ENCODE data around the gene STK17B. TPM values are rescaled to one million over a fixed set of nuclear protein-coding genes. Genes with fewer than 3 reads are reported as not detected.

STK17B gene
- total RNA-seq: 10 to 100 TPM in 2 of 4 donors, 1 to 10 TPM in 2; 3.6 to 21.1 (median 11.9) TPM

- peak; percentile 94 for ATAC-seq
- peak within 1 kb of the TSS; percentile 0 to 87 (median 79) for H3K27ac ChIP-seq
- no peaks in the 10 kb centered on the region for H3K36me3 ChIP-seq
- WGBS, 2 donors (ENCODE audit: low coverage in 1 of 2): 0% methylated on average over 3 to 4 of the region's 72 CpGs
- no peaks in the 10 kb centered on the region for H3K27me3 ChIP-seq
- TF ChIP-seq POLR2A (IDR thresholded peaks at IDR 0.05) (peak; percentile 75 to 80), POLR2AphosphoS5 (IDR thresholded peaks at IDR 0.05) (peak; percentile 86), CTCF (IDR thresholded peaks at IDR 0.05) (peak in 1 of 4 experiments; percentile 13), EP300 (IDR thresholded peaks at IDR 0.05) (no peak)
- peak within 1 kb of the TSS; percentile 45 to 69 for H3K4me3 ChIP-seq
- H3K9me3 ChIP-seq: no peaks in the 10 kb centered on the region
- peaks cover 0 to 18% (median 4%) of the 10 kb centered on the region in 3 donors for H3K4me1 ChIP-seq
These were observed at the start of gene STK17B for GRCh38 chr2:196171248-196171871. Gene STK17B (minus strand): TSS chr2:196171578. CDS start chr2:196163383, 8,195 bp downstream.

GRCh38 chr2:196220671-196221070 is 49.3 kb upstream of the STK17B start:
- 77 to 96% methylated on average over 4 of the region's 4 CpGs for WGBS, 2 donors (ENCODE audit: low coverage in 1 of 2)
- TF ChIP-seq POLR2A (IDR thresholded peaks at IDR 0.05): no peak
- no peak for TF ChIP-seq EP300 (IDR thresholded peaks at IDR 0.05)
- TF ChIP-seq CTCF (IDR thresholded peaks at IDR 0.05): no peak
- no peak for TF ChIP-seq POLR2AphosphoS5 (IDR thresholded peaks at IDR 0.05)

GRCh38 chr2:196219671-196220070 is 48.3 kb upstream of the STK17B start:
- H3K4me3 ChIP-seq: no peak overlapping the region
- ATAC-seq: peak; percentile 65
- WGBS, 2 donors (ENCODE audit: low coverage in 1 of 2): 25 to 66% methylated on average over 3 of the region's 3 CpGs
- no peaks in the 10 kb centered on the region for H3K27me3 ChIP-seq
- TF ChIP-seq POLR2AphosphoS5 (IDR thresholded peaks at IDR 0.05) (no peak), CTCF (IDR thresholded peaks at IDR 0.05) (no peak), POLR2A (IDR thresholded peaks at IDR 0.05) (no peak), EP300 (IDR thresholded peaks at IDR 0.05) (no peak)
- no peaks in the 10 kb centered on the region for H3K36me3 ChIP-seq
- H3K4me1 ChIP-seq: no peaks in the 10 kb centered on the region
- no peaks in the 10 kb centered on the region for H3K9me3 ChIP-seq
- no peak overlapping the region for H3K27ac ChIP-seq

More at GRCh38 chr2:196220671-196221070, 49.3 kb upstream of the STK17B start:
- Histone ChIP-seq H3K27ac (no peak overlapping the region), H3K4me1 (no peaks in the 10 kb centered on the region), H3K27me3 (no peaks in the 10 kb centered on the region), H3K4me3 (no peak overlapping the region), H3K36me3 (no peaks in the 10 kb centered on the region), H3K9me3 (no peaks in the 10 kb centered on the region)
- no peak for ATAC-seq

- WGBS, 2 donors (ENCODE audit: low coverage in 1 of 2): 67 to 100% methylated on average over 1 of the region's 1 CpG
- Histone ChIP-seq H3K4me3 (no peak overlapping the region), H3K9me3 (no peaks in the 10 kb centered on the region), H3K27me3 (no peaks in the 10 kb centered on the region), H3K4me1 (no peaks in the 10 kb centered on the region), H3K27ac (no peak overlapping the region), H3K36me3 (no peaks in the 10 kb centered on the region)
- no peak for ATAC-seq
- no peak for TF ChIP-seq CTCF (IDR thresholded peaks at IDR 0.05)
- TF ChIP-seq EP300 (IDR thresholded peaks at IDR 0.05): no peak
These were observed 46.7 kb upstream of the STK17B start for GRCh38 chr2:196218106-196218505.

GRCh38 chr2:196217116-196217515 is 45.7 kb upstream of the STK17B start:
- no peaks in the 10 kb centered on the region for H3K36me3 ChIP-seq
- WGBS, 2 donors (ENCODE audit: low coverage in 1 of 2): 78 to 89% methylated on average over 4 of the region's 4 CpGs

More at GRCh38 chr2:196217116-196217515, 45.7 kb upstream of the STK17B start:
- no peaks in the 10 kb centered on the region for H3K27me3 ChIP-seq
- no peaks in the 10 kb centered on the region for H3K4me1 ChIP-seq
- no peaks in the 10 kb centered on the region for H3K9me3 ChIP-seq
- no peak overlapping the region for H3K4me3 ChIP-seq
- TF ChIP-seq CTCF (IDR thresholded peaks at IDR 0.05): no peak
- no peak for TF ChIP-seq POLR2A (IDR thresholded peaks at IDR 0.05)
- no peak for TF ChIP-seq EP300 (IDR thresholded peaks at IDR 0.05)
- TF ChIP-seq POLR2AphosphoS5 (IDR thresholded peaks at IDR 0.05): no peak
- ATAC-seq: no peak
- no peak overlapping the region for H3K27ac ChIP-seq

Measured in gastroesophageal sphincter (tissue), 4 donors.